Measurements from ENCODE around the gene E4F1. TPM values are rescaled to one million over a fixed set of nuclear protein-coding genes. Genes with fewer than 3 reads are reported as not detected.

E4F1 gene
- total and polyA plus RNA-seq, 2 of the 13 experiments (the other 11 are each of a cell fraction or from before 2014, with no cell fraction given): 13.8 to 19.5 TPM

DNA sequence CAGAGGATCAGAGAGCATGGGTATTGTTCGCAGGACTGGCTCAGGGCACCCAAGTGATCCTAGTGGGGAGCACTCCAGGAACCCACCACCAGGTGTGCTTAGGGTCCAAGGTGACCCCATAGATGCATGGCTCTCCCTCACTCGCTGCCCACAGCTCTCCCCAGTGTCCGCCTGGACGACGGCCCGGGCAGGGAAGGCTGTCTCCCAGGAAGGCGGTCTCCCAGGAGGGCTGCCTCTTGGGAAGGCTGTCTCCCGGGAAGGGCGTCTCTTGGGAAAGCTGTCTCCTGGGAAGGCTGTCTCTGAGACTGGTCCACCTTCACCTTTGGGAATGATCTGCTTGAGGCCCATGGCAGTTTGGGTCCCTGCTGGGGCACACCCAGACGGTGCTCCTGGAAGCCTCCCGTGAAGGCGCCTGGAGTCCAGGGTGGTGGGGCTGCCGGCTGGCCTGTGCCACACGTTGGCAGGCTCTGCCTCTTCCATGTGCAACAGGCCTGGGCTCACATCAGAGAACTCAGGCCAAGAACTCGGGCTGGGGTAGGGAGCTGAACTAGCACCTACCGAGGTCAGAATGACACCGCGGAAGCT is 23.0 kb downstream of the E4F1 start:
- peak; percentile 54 for TF ChIP-seq AGO2 (optimal IDR thresholded peaks at IDR 0.05; ENCODE audit: low read depth, low read length)
- TF ChIP-seq MEIS1 (CRISPR knock-in tag; IDR thresholded peaks at IDR 0.05; ENCODE audit: borderline replicate concordance): no peak
- peaks cover 11% of the 10 kb centered on the region; the same call in 1 of the 2 replicates for H3K4me1 ChIP-seq (ENCODE audit: insufficient read depth, low read length)
- H3K4me3 ChIP-seq (replicated peaks in 1 of 3; ENCODE audit: insufficient read depth in 1 of 3, low read depth in 2 of 3, low read length in 3 of 3): no peak overlapping the region
- H3K27ac ChIP-seq (ENCODE audit: extremely low read length, insufficient read depth, low read length): no peak overlapping the region
- BruUV-seq (replicated peaks): no TSS peak
- FAIRE-seq (no peak), DNase-seq (ENCODE audit: low spot score) (no peak), ATAC-seq (no peak; the same call in 2 of the 3 replicates)
- no peak overlapping the region for H2AFZ ChIP-seq (ENCODE audit: low read length)
- H3K36me3 ChIP-seq (replicated peaks in 1 of 2; ENCODE audit: control insufficient read depth in 1 of 2, insufficient read depth in 2 of 2, low read length in 2 of 2): peaks cover 25 to 43% of the 10 kb centered on the region in 2 experiments; a peak in 4 of 5 replicates
- WGBS (ENCODE audit: low lambda C conversion rate): 95% methylated on average over 12 of the region's 18 CpGs
- no peaks in the 10 kb centered on the region; a peak in 1 of 5 replicates for H3K27me3 ChIP-seq (ENCODE audit: control insufficient read depth in 1 of 2, insufficient read depth in 2 of 2, low read length in 2 of 2)
- ChIA-PET CTCF (ENCODE audit: low intra/inter-chr PET ratio, low total read pairs) (no interaction called here), POLR2A (interaction anchor here (1.9 kb wide), 1 partner anchor 20 kb away, joined by 7 read pairs; no protein-coding TSS in a partner anchor)
- H4K20me1 ChIP-seq (ENCODE audit: insufficient read depth, low read length): peaks cover 5% of the 10 kb centered on the region
- peaks cover 23% of the 10 kb centered on the region for H3K79me2 ChIP-seq (ENCODE audit: insufficient read depth, low read length)
- H3K9me3 ChIP-seq (ENCODE audit: low read length): no peaks in the 10 kb centered on the region
- H3K4me2 ChIP-seq (ENCODE audit: low read depth, low read length): no peak overlapping the region
- in situ Hi-C loops (cut with HindIII; ENCODE audit: extremely low pct_ligation_motif_present, low pct_unique_long_range_greater_than_20kb): no loop called here
- intact Hi-C loops (cut with micrococcal nuclease; ENCODE audit: unreplicated experiment): no loop called here
- H3K9ac ChIP-seq (ENCODE audit: insufficient read depth, low read depth, low read length): no peak overlapping the region

DNA sequence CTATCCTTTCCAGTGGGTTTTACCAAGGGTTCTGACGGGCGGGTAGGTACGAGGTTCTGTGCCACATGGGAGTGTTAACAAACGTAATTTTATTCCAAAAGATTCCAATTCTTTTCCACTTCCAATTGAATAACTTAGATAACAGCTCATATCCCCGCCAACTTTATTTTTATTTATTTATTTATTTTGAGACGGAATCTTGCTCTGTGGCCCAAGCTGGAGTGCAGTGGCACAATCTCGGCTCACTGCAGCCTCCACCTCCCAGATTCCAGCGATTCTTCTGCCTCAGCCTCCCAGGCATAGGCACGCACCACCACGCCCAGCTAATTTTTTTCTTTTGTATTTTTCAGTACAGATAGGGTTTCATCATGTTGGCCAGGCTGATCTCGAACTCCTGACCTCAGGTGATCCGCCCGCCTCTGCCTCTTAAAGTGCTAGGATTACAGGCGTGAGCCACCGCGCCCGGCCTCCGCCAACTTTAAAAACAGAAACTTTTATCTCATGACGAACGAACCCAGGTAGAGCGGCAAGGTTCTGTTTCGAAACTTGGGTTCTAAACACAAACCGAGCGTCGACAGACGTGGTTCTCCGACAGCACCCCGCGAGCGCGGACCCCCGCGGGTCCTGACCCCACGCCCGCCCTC is 27.4 kb downstream of the E4F1 start:
- POLR2A ChIA-PET: interaction anchor here (0.7 to 3.7 kb wide), 27 partner anchors 9 to 310 kb away, joined by 3 to 79 read pairs (median 5); partner anchors contain the start of genes CASKIN1, E4F1, PDPK1 and PGP
- in situ Hi-C loops (cut with HindIII; ENCODE audit: extremely low pct_ligation_motif_present, low pct_unique_long_range_greater_than_20kb) (no loop called here), intact Hi-C loops (cut with micrococcal nuclease; ENCODE audit: unreplicated experiment) (loop anchor here (5.0 kb wide), 1 partner anchor 53 kb away; the partner anchor contains the start of gene CASKIN1)
- peak overlapping the region; percentile 79 for H3K4me2 ChIP-seq (ENCODE audit: low read depth, low read length)
- H3K4me1 ChIP-seq (ENCODE audit: insufficient read depth, low read length): peaks cover 27% of the 10 kb centered on the region
- peaks cover 23% of the 10 kb centered on the region for H3K79me2 ChIP-seq (ENCODE audit: insufficient read depth, low read length)
- peak overlapping the region; percentile 80 for H3K9ac ChIP-seq (ENCODE audit: insufficient read depth, low read depth, low read length)
- CTCF ChIA-PET (ENCODE audit: low intra/inter-chr PET ratio, low total read pairs): interaction anchor here (1.8 kb wide), 1 partner anchor 56 kb away, joined by 6 read pairs; no protein-coding TSS in a partner anchor
- 2% methylated on average over 33 of the region's 35 CpGs for WGBS (ENCODE audit: low lambda C conversion rate)
- H3K27ac ChIP-seq (ENCODE audit: extremely low read length, insufficient read depth, low read length): peak overlapping the region; percentile 83
- no peak for DNase-seq (ENCODE audit: low spot score)
- no peaks in the 10 kb centered on the region; a peak in 1 of 5 replicates for H3K27me3 ChIP-seq (ENCODE audit: control insufficient read depth in 1 of 2, insufficient read depth in 2 of 2, low read length in 2 of 2)
- H2AFZ ChIP-seq (ENCODE audit: low read length): no peak overlapping the region
- peak overlapping the region; percentile 71 to 84 (median 75) for H3K4me3 ChIP-seq (replicated peaks in 1 of 3; ENCODE audit: insufficient read depth in 1 of 3, low read depth in 2 of 3, low read length in 3 of 3)
- H4K20me1 ChIP-seq (ENCODE audit: insufficient read depth, low read length): peaks cover 5% of the 10 kb centered on the region
- no peak for FAIRE-seq
- BruUV-seq (replicated peaks): TSS peak; percentile 78
- H3K9me3 ChIP-seq (ENCODE audit: low read length): no peaks in the 10 kb centered on the region
- ATAC-seq: no peak
- H3K36me3 ChIP-seq (replicated peaks in 1 of 2; ENCODE audit: control insufficient read depth in 1 of 2, insufficient read depth in 2 of 2, low read length in 2 of 2): peaks cover 17 to 33% of the 10 kb centered on the region in 2 experiments
- TF ChIP-seq ZNF768 (CRISPR knock-in tag; IDR thresholded peaks at IDR 0.05): no peak
- TF ChIP-seq, protein P1, sequence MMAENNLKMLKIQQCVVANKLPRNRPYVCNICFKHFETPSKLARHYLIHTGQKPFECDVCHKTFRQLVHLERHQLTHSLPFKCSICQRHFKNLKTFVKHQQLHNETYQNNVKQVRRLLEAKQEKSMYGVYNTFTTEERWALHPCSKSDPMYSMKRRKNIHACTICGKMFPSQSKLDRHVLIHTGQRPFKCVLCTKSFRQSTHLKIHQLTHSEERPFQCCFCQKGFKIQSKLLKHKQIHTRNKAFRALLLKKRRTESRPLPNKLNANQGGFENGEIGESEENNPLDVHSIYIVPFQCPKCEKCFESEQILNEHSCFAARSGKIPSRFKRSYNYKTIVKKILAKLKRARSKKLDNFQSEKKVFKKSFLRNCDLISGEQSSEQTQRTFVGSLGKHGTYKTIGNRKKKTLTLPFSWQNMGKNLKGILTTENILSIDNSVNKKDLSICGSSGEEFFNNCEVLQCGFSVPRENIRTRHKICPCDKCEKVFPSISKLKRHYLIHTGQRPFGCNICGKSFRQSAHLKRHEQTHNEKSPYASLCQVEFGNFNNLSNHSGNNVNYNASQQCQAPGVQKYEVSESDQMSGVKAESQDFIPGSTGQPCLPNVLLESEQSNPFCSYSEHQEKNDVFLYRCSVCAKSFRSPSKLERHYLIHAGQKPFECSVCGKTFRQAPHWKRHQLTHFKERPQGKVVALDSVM (CRISPR knock-in tag; IDR thresholded peaks at IDR 0.05): peak; percentile 58; the same call in 1 of the 2 replicates
